BLaER1 (cell line): ENCODE data around the gene JAM2.

Experiments used
- H3K27ac ChIP-seq: shearing (Covaris generic); formaldehyde crosslinking; 2 replicates; pipeline ENCODE4 v1.8.1; 2022
- H3K27me3 ChIP-seq: shearing (Covaris generic); formaldehyde crosslinking; 2 replicates; pipeline ENCODE4 v1.8.1; 2022
- H3K36me3 ChIP-seq: shearing (Covaris generic); formaldehyde crosslinking; 2 replicates; pipeline ENCODE4 v1.8.1; 2022
- H3K4me1 ChIP-seq: shearing (Covaris generic); formaldehyde crosslinking; 2 replicates; pipeline ENCODE4 v1.8.1; 2022
- H3K4me2 ChIP-seq: shearing (Covaris generic); formaldehyde crosslinking; 2 replicates; pipeline ENCODE4 v1.8.1; 2022
- H3K4me3 ChIP-seq: shearing (Covaris generic); formaldehyde crosslinking; 2 replicates; pipeline ENCODE4 v1.8.1; 2022
- H3K9ac ChIP-seq: shearing (Covaris generic); formaldehyde crosslinking; 2 replicates; pipeline ENCODE4 v1.8.1; 2022
- H3K9me3 ChIP-seq: shearing (Covaris generic); formaldehyde crosslinking; 2 replicates; pipeline ENCODE4 v1.8.1; 2022
- H4K20me1 ChIP-seq: shearing (Covaris generic); formaldehyde crosslinking; 2 replicates; pipeline ENCODE4 v1.8.1; 2022
- Cebpa-rat ChIP-seq: shearing (Covaris generic); IDR thresholded peaks from 2 replicates; pipeline ENCODE4 v1.8.1; 2022

Gene JAM2

GRCh38 chr21:25737421-25737820, 98.4 kb downstream of the JAM2 start:
- peak overlapping the region; percentile 73 for H3K4me2 ChIP-seq
- TF ChIP-seq Cebpa-rat: no peak
- no peaks in the 10 kb centered on the region for H3K27me3 ChIP-seq
- H3K9ac ChIP-seq: peak overlapping the region; percentile 97
- peaks cover 45% of the 10 kb centered on the region for H3K4me1 ChIP-seq
- peak overlapping the region; percentile 99; the same call in 1 of the 2 replicates for H3K27ac ChIP-seq
- H4K20me1 ChIP-seq: peaks cover 49% of the 10 kb centered on the region
- no peaks in the 10 kb centered on the region for H3K9me3 ChIP-seq
- H3K36me3 ChIP-seq: peaks cover 20% of the 10 kb centered on the region
- no peak overlapping the region for H3K4me3 ChIP-seq

GRCh38 chr21:25742900-25743299, 103.8 kb downstream of the JAM2 start:
- TF ChIP-seq Cebpa-rat: no peak
- Histone ChIP-seq H3K4me3 (no peak overlapping the region), H3K9ac (no peak overlapping the region), H3K9me3 (no peaks in the 10 kb centered on the region), H3K36me3 (peaks cover 55% of the 10 kb centered on the region), H3K27ac (no peak overlapping the region), H4K20me1 (peaks cover 27% of the 10 kb centered on the region), H3K4me1 (peaks cover 14% of the 10 kb centered on the region), H3K4me2 (no peak overlapping the region), H3K27me3 (no peaks in the 10 kb centered on the region)

- H3K27me3 ChIP-seq: no peaks in the 10 kb centered on the region
These were observed 105.8 kb downstream of the JAM2 start for GRCh38 chr21:25744854-25745253.

GRCh38 chr21:25750085-25750484, 111.0 kb downstream of the JAM2 start:
- H3K4me1 ChIP-seq: peaks cover 15% of the 10 kb centered on the region
- H3K36me3 ChIP-seq: peaks cover 71% of the 10 kb centered on the region
- no peaks in the 10 kb centered on the region for H3K27me3 ChIP-seq
- H3K4me2 ChIP-seq: peak overlapping the region; percentile 59
- peak overlapping the region; percentile 15; the same call in 1 of the 2 replicates for H3K27ac ChIP-seq
- no peaks in the 10 kb centered on the region for H3K9me3 ChIP-seq
- no peak overlapping the region for H3K4me3 ChIP-seq
- TF ChIP-seq Cebpa-rat: no peak
- H4K20me1 ChIP-seq: no peaks in the 10 kb centered on the region
- H3K9ac ChIP-seq: 0 out of 2 replicates have a peak overlapping the region, but pooled peaks have one; percentile 38

More at GRCh38 chr21:25744854-25745253, 105.8 kb downstream of the JAM2 start:
- H3K36me3 ChIP-seq: peaks cover 58% of the 10 kb centered on the region
- no peaks in the 10 kb centered on the region for H3K9me3 ChIP-seq
- H3K4me1 ChIP-seq: peaks cover 8% of the 10 kb centered on the region
- TF ChIP-seq Cebpa-rat: no peak
- H3K4me3 ChIP-seq: no peak overlapping the region
- H4K20me1 ChIP-seq: peaks cover 14% of the 10 kb centered on the region
- H3K4me2 ChIP-seq: no peak overlapping the region
- no peak overlapping the region for H3K9ac ChIP-seq
- no peak overlapping the region for H3K27ac ChIP-seq

GRCh38 chr21:25752416-25752815, 113.4 kb downstream of the JAM2 start:
- no peaks in the 10 kb centered on the region for H3K9me3 ChIP-seq
- peaks cover 15% of the 10 kb centered on the region for H3K4me1 ChIP-seq
- H4K20me1 ChIP-seq: peaks cover 9% of the 10 kb centered on the region; the same call in 1 of the 2 replicates
- H3K9ac ChIP-seq: no peak overlapping the region
- H3K4me2 ChIP-seq: no peak overlapping the region
- no peak overlapping the region for H3K4me3 ChIP-seq
- H3K36me3 ChIP-seq: peaks cover 67% of the 10 kb centered on the region
- H3K27ac ChIP-seq: no peak overlapping the region
- no peak for TF ChIP-seq Cebpa-rat
- no peaks in the 10 kb centered on the region for H3K27me3 ChIP-seq

GRCh38 chr21:25756190-25756932, 117.3 kb downstream of the JAM2 start:
- peaks cover 86% of the 10 kb centered on the region for H3K36me3 ChIP-seq
- peaks cover 9% of the 10 kb centered on the region; the same call in 1 of the 2 replicates for H4K20me1 ChIP-seq
- no peaks in the 10 kb centered on the region for H3K27me3 ChIP-seq
- no peaks in the 10 kb centered on the region for H3K9me3 ChIP-seq
- H3K9ac ChIP-seq: no peak overlapping the region
- no peak overlapping the region for H3K27ac ChIP-seq
- no peak overlapping the region for H3K4me3 ChIP-seq
- TF ChIP-seq Cebpa-rat: no peak
- no peaks in the 10 kb centered on the region for H3K4me1 ChIP-seq
- no peak overlapping the region for H3K4me2 ChIP-seq

- Histone ChIP-seq H3K9me3 (no peaks in the 10 kb centered on the region), H3K4me1 (no peaks in the 10 kb centered on the region), H3K27ac (no peak overlapping the region), H3K27me3 (no peaks in the 10 kb centered on the region), H3K4me2 (no peak overlapping the region), H3K4me3 (no peak overlapping the region), H3K9ac (no peak overlapping the region), H4K20me1 (peaks cover 9% of the 10 kb centered on the region; the same call in 1 of the 2 replicates), H3K36me3 (peaks cover 83% of the 10 kb centered on the region)
- TF ChIP-seq Cebpa-rat: no peak
These were observed 118.5 kb downstream of the JAM2 start for GRCh38 chr21:25757531-25757930.

- Histone ChIP-seq H3K27me3 (no peaks in the 10 kb centered on the region), H3K9ac (no peak overlapping the region), H3K9me3 (no peaks in the 10 kb centered on the region), H3K4me2 (no peak overlapping the region), H4K20me1 (peaks cover 9% of the 10 kb centered on the region; the same call in 1 of the 2 replicates), H3K27ac (no peak overlapping the region), H3K4me1 (no peaks in the 10 kb centered on the region), H3K4me3 (no peak overlapping the region), H3K36me3 (peaks cover 83% of the 10 kb centered on the region)
- no peak for TF ChIP-seq Cebpa-rat
These were observed 120.5 kb downstream of the JAM2 start for GRCh38 chr21:25759573-25759972.

GRCh38 chr21:25760061-25760460, 121.0 kb downstream of the JAM2 start:
- peaks cover 81% of the 10 kb centered on the region for H3K36me3 ChIP-seq
- no peak overlapping the region for H3K27ac ChIP-seq
- peaks cover 9% of the 10 kb centered on the region; the same call in 1 of the 2 replicates for H4K20me1 ChIP-seq
- no peak overlapping the region for H3K4me2 ChIP-seq
- H3K9me3 ChIP-seq: no peaks in the 10 kb centered on the region
- H3K4me1 ChIP-seq: no peaks in the 10 kb centered on the region
- H3K4me3 ChIP-seq: no peak overlapping the region
- H3K9ac ChIP-seq: no peak overlapping the region
- no peak for TF ChIP-seq Cebpa-rat
- no peaks in the 10 kb centered on the region for H3K27me3 ChIP-seq

GRCh38 chr21:25760677-25761076, 121.6 kb downstream of the JAM2 start:
- no peak for TF ChIP-seq Cebpa-rat
- Histone ChIP-seq H3K4me3 (no peak overlapping the region), H3K4me1 (no peaks in the 10 kb centered on the region), H3K9me3 (no peaks in the 10 kb centered on the region), H4K20me1 (peaks cover 9% of the 10 kb centered on the region; the same call in 1 of the 2 replicates), H3K9ac (no peak overlapping the region), H3K27me3 (no peaks in the 10 kb centered on the region), H3K36me3 (peaks cover 79% of the 10 kb centered on the region), H3K27ac (no peak overlapping the region), H3K4me2 (no peak overlapping the region)
